WTC11 (cell line): ENCODE measurements around the gene ZFAND5. TPM values are rescaled to one million over a fixed set of nuclear protein-coding genes. Genes with fewer than 3 reads are reported as not detected.

ENCODE experiments used
- ATF2 ChIP-seq: sonication (generic); formaldehyde crosslinking; IDR thresholded peaks from 2 replicates; pipeline ENCODE4 v1.8.1; 2022; ENCODE audit warnings: low read depth, missing genetic modification reagents, borderline replicate concordance
- E2F4 ChIP-seq: sonication (generic); formaldehyde crosslinking; IDR thresholded peaks from 2 replicates; pipeline ENCODE4 v1.8.1; 2022; ENCODE audit warnings: low read depth, mild to moderate bottlenecking, moderate library complexity, missing genetic modification reagents, borderline replicate concordance
- FOXP1 ChIP-seq: sonication (generic); formaldehyde crosslinking; IDR thresholded peaks from 2 replicates; pipeline ENCODE4 v1.8.0; 2022; ENCODE audit warnings: missing genetic modification reagents, mild to moderate bottlenecking, moderate library complexity, borderline replicate concordance
- JAZF1 ChIP-seq: fragments of 250-450 bp; sonication (Bioruptor Pico); IDR thresholded peaks from 2 replicates; pipeline ENCODE4 v1.9.0; 2021; ENCODE audit warnings: moderate library complexity, mild to moderate bottlenecking, inconsistent platforms
- NR1H2 ChIP-seq: sonication (generic); formaldehyde crosslinking; IDR thresholded peaks from 2 replicates; pipeline ENCODE4 v1.9.0; 2021; ENCODE audit warnings: mild to moderate bottlenecking, moderate library complexity, missing genetic modification reagents
- PRDM15 ChIP-seq: sonication (generic); formaldehyde crosslinking; IDR thresholded peaks from 2 replicates; pipeline ENCODE4 v1.8.0; 2022; ENCODE audit warnings: missing genetic modification reagents
- RELA ChIP-seq: sonication (generic); formaldehyde crosslinking; IDR thresholded peaks from 2 replicates; pipeline ENCODE4 v1.8.1; 2022; ENCODE audit warnings: missing genetic modification reagents, mild to moderate bottlenecking, borderline replicate concordance
- SMAD3 ChIP-seq: sonication (generic); formaldehyde crosslinking; IDR thresholded peaks from 2 replicates; pipeline ENCODE4 v1.8.0; 2022; ENCODE audit warnings: missing genetic modification reagents, mild to moderate bottlenecking, borderline replicate concordance
- SOX15 ChIP-seq: fragments of 250-450 bp; sonication (Bioruptor Pico); IDR thresholded peaks from 2 replicates; pipeline ENCODE4 v1.9.0; 2021; ENCODE audit warnings: mild to moderate bottlenecking
- SP1 ChIP-seq: sonication (generic); formaldehyde crosslinking; conservative IDR thresholded peaks from 2 replicates; pipeline ENCODE4 v1.8.1; 2022; ENCODE audit warnings: missing genetic modification reagents
- TEAD4 ChIP-seq: sonication (generic); formaldehyde crosslinking; IDR thresholded peaks from 2 replicates; pipeline ENCODE4 v1.8.0; 2022; ENCODE audit warnings: mild to moderate bottlenecking, missing genetic modification reagents
- ZNF263 ChIP-seq: sonication (generic); formaldehyde crosslinking; IDR thresholded peaks from 2 replicates; pipeline ENCODE4 v1.8.1; 2022; ENCODE audit warnings: low read depth, mild to moderate bottlenecking, moderate library complexity, missing genetic modification reagents
- ZNF317 ChIP-seq: sonication (generic); formaldehyde crosslinking; IDR thresholded peaks from 2 replicates; pipeline ENCODE4 v1.8.1; 2023; ENCODE audit warnings: low read depth, mild to moderate bottlenecking, moderate library complexity, missing genetic modification reagents, borderline replicate concordance
- ZNF425 ChIP-seq: fragments of 250-450 bp; sonication (Bioruptor Pico); conservative IDR thresholded peaks from 2 replicates; pipeline ENCODE4 v1.9.0; 2021; ENCODE audit warnings: mild to moderate bottlenecking
- ZNF512 ChIP-seq: sonication (generic); formaldehyde crosslinking; IDR thresholded peaks from 2 replicates; pipeline ENCODE4 v1.8.1; 2022; ENCODE audit warnings: missing genetic modification reagents, borderline replicate concordance
- ZNF532 ChIP-seq: fragments of 250-450 bp; sonication (Bioruptor Pico); IDR thresholded peaks from 2 replicates; pipeline ENCODE4 v1.9.0; 2021; ENCODE audit warnings: mild to moderate bottlenecking, borderline replicate concordance
- total RNA-seq: library from RNA; stranded (reverse); gene quantifications from 3 replicates; pipeline ENCODE4 v1.2.3, GENCODE V29; 2021

Gene ZFAND5
- total RNA-seq, 1 experiment from 2014 or later, result 137 TPM

GRCh38 chr9:72412483-72413040 lies 47.6 kb upstream of the ZFAND5 start (continued):
- TF ChIP-seq PRDM15 (CRISPR knock-in tag) (no peak), E2F4 (CRISPR knock-in tag) (no peak), ZNF425 (CRISPR knock-in tag) (no peak), ZNF263 (CRISPR knock-in tag) (no peak), ZNF317 (no peak), SMAD3 (CRISPR knock-in tag) (no peak), ATF2 (CRISPR knock-in tag) (no peak), NR1H2 (no peak), JAZF1 (no peak), ZNF532 (CRISPR knock-in tag) (no peak), TEAD4 (CRISPR knock-in tag) (no peak), ZNF512 (CRISPR knock-in tag) (no peak), SOX15 (CRISPR knock-in tag) (no peak), RELA (CRISPR knock-in tag) (no peak), SP1 (CRISPR knock-in tag) (no peak), FOXP1 (CRISPR knock-in tag) (no peak)
